MM.1S (cell line): ENCODE data around the gene CMTR1.

Source experiments
- DNase-seq: peaks from one replicate; pipeline ENCODE4 v3.0.0-alpha.2; 2015
- H2AFZ ChIP-seq: fragments of 300-600 bp; sonication (generic); 2 replicates; pipeline ENCODE4 v1.6.0; 2016; ENCODE audit warnings: antibody characterized with exemption, low read length
- H3F3A ChIP-seq: fragments of 300-600 bp; sonication (generic); 2 replicates; pipeline ENCODE4 v1.6.1; 2016; ENCODE audit warnings: mild to moderate bottlenecking, antibody characterized with exemption, low read length, moderate library complexity, mixed read lengths; ENCODE audit not compliant: insufficient read depth
- H3K27ac ChIP-seq: fragments of 300-600 bp; sonication (generic); 2 replicates; pipeline ENCODE4 v1.5.1; 2016; ENCODE audit warnings: mild to moderate bottlenecking, low read length
- H3K27me3 ChIP-seq: fragments of 300-600 bp; sonication (generic); replicated peaks from 2 replicates; pipeline ENCODE4 v1.6.0; 2016; ENCODE audit warnings: low read length; ENCODE audit not compliant: insufficient read depth
- H3K36me3 ChIP-seq: fragments of 300-600 bp; sonication (generic); replicated peaks from 2 replicates; pipeline ENCODE4 v1.6.1; 2016; ENCODE audit warnings: mild to moderate bottlenecking, low read length, mixed read lengths; ENCODE audit not compliant: insufficient read depth
- H3K4me1 ChIP-seq: fragments of 300-600 bp; sonication (generic); 2 replicates; pipeline ENCODE4 v1.6.1; 2016; ENCODE audit warnings: low read length, mixed read lengths
- H3K4me2 ChIP-seq: fragments of 300-600 bp; sonication (generic); 2 replicates; pipeline ENCODE4 v1.6.0; 2016; ENCODE audit warnings: low read depth, low read length
- H3K4me3 ChIP-seq: fragments of 300-600 bp; sonication (generic); 2 replicates; pipeline ENCODE4 v1.5.1; 2016; ENCODE audit warnings: low read length, mixed read lengths
- H3K79me2 ChIP-seq: fragments of 300-600 bp; sonication (generic); 2 replicates; pipeline ENCODE4 v1.6.1; 2016; ENCODE audit warnings: mixed run types, low read length, mixed read lengths
- H3K9ac ChIP-seq: fragments of 300-600 bp; sonication (generic); 2 replicates; pipeline ENCODE4 v1.6.1; 2016; ENCODE audit warnings: low read length, mixed read lengths
- H3K9me2 ChIP-seq: fragments of 300-600 bp; sonication (generic); replicated peaks from 2 replicates; pipeline ENCODE4 v1.6.1; 2016; ENCODE audit warnings: mild to moderate bottlenecking, low read length, mixed read lengths; ENCODE audit not compliant: insufficient read depth
- H3K9me3 ChIP-seq: fragments of 300-600 bp; sonication (generic); replicated peaks from 2 replicates; pipeline ENCODE4 v1.6.1; 2016; ENCODE audit warnings: mild to moderate bottlenecking, low read length, mixed read lengths; ENCODE audit not compliant: insufficient read depth
- H4K20me1 ChIP-seq: fragments of 300-600 bp; sonication (generic); 2 replicates; pipeline ENCODE4 v1.6.1; 2016; ENCODE audit warnings: mild to moderate bottlenecking, low read length, moderate library complexity, mixed read lengths; ENCODE audit not compliant: insufficient read depth
- CTCF ChIP-seq: fragments of 300-600 bp; sonication (generic); IDR thresholded peaks from 2 replicates; pipeline ENCODE4 v1.5.1; 2016; ENCODE audit warnings: antibody characterized with exemption, low read length, mixed read lengths
- EZH2 ChIP-seq: fragments of 300-600 bp; sonication (generic); optimal IDR thresholded peaks from 2 replicates; pipeline ENCODE3; 2017; ENCODE audit warnings: low read depth, mild to moderate bottlenecking, antibody characterized with exemption, low read length, mixed read lengths
- EZH2phosphoT487 ChIP-seq: fragments of 300-600 bp; sonication (generic); IDR thresholded peaks from 2 replicates; pipeline ENCODE4 v1.6.1; 2018; ENCODE audit warnings: antibody characterized with exemption, low read length

CMTR1 gene

GRCh38 chr6:37482606-37483251 is 49.7 kb downstream of the CMTR1 start:
- peaks cover 12% of the 10 kb centered on the region; the same call in 1 of the 2 replicates for H3K4me1 ChIP-seq
- H3K36me3 ChIP-seq, result 0 out of 2 replicates have a peak, but pooled peaks cover 3% of the 10 kb centered on the region
- H3K27ac ChIP-seq, result no peak overlapping the region
- H4K20me1 ChIP-seq, result no peaks in the 10 kb centered on the region
- no peaks in the 10 kb centered on the region for H3F3A ChIP-seq
- no peak overlapping the region for H3K4me3 ChIP-seq
- TF ChIP-seq EZH2phosphoT487 (no peak), EZH2 (no peak), CTCF (no peak)
- H3K27me3 ChIP-seq, result no peaks in the 10 kb centered on the region
- H3K9me3 ChIP-seq, result no peaks in the 10 kb centered on the region
- no peak for DNase-seq
- H3K9me2 ChIP-seq, result no peaks in the 10 kb centered on the region
- H2AFZ ChIP-seq, result no peak overlapping the region
- no peak overlapping the region for H3K4me2 ChIP-seq
- no peaks in the 10 kb centered on the region for H3K79me2 ChIP-seq
- no peak overlapping the region for H3K9ac ChIP-seq

GRCh38 chr6:37483252-37483901 is 50.4 kb downstream of the CMTR1 start:
- no peak overlapping the region for H3K27ac ChIP-seq
- H3K9me2 ChIP-seq, result no peaks in the 10 kb centered on the region
- no peaks in the 10 kb centered on the region for H3F3A ChIP-seq
- H3K27me3 ChIP-seq, result no peaks in the 10 kb centered on the region
- H3K79me2 ChIP-seq, result no peaks in the 10 kb centered on the region
- DNase-seq, result peak; percentile 62
- no peak overlapping the region for H3K9ac ChIP-seq
- no peaks in the 10 kb centered on the region for H4K20me1 ChIP-seq
- H3K36me3 ChIP-seq, result 0 out of 2 replicates have a peak, but pooled peaks cover 3% of the 10 kb centered on the region
- H3K4me1 ChIP-seq, result peaks cover 12% of the 10 kb centered on the region; the same call in 1 of the 2 replicates
- no peak overlapping the region for H3K4me2 ChIP-seq
- no peak for TF ChIP-seq CTCF
- TF ChIP-seq EZH2, result no peak
- no peak for TF ChIP-seq EZH2phosphoT487
- no peak overlapping the region for H2AFZ ChIP-seq
- H3K4me3 ChIP-seq, result no peak overlapping the region
- no peaks in the 10 kb centered on the region for H3K9me3 ChIP-seq

GRCh38 chr6:37483917-37484785 is 51.1 kb downstream of the CMTR1 start:
- Histone ChIP-seq H3K27ac (no peak overlapping the region), H3K4me1 (peaks cover 12% of the 10 kb centered on the region; the same call in 1 of the 2 replicates), H3F3A (no peaks in the 10 kb centered on the region), H3K36me3 (0 out of 2 replicates have a peak, but pooled peaks cover 2% of the 10 kb centered on the region), H3K4me3 (no peak overlapping the region), H4K20me1 (no peaks in the 10 kb centered on the region), H3K9ac (no peak overlapping the region), H3K79me2 (no peaks in the 10 kb centered on the region), H2AFZ (no peak overlapping the region), H3K9me2 (no peaks in the 10 kb centered on the region), H3K27me3 (no peaks in the 10 kb centered on the region), H3K4me2 (no peak overlapping the region), H3K9me3 (no peaks in the 10 kb centered on the region)
- peak; percentile 58 for TF ChIP-seq CTCF
- TF ChIP-seq EZH2, result no peak
- no peak for TF ChIP-seq EZH2phosphoT487
- peak; percentile 25 for DNase-seq
